ENCODE measurements around the gene PTPRN2.

DNA sequence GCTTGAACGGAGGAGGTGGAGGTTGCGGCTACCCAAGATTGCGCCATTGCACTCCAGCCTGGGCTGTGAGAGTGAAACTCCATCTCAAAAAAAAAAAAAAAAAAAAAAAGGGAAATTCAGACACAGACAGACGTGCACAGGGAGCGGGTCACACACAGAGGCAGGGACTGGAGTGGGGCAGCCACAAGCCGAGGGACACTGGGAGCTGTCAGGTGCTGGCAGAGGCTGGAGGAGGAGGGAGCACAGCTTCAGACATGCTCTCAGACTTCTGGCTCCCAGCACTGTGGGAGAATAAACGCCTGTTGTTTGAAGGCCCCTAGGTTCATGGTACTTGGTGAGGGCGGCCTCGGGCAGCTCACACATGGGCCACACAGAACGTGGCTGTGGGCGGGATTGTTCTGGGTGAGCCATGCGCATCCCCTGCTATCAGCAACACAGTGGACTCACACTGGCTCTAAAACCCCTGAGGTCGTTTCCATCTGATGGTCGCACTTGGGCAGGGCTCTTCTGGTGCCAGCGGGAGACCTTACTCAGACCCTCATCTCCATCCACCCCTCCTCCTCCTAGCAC lies 874.9 kb downstream of the PTPRN2 start:
- TF ChIP-seq CTCF (conservative IDR thresholded peaks at IDR 0.05 in 1 of 2, IDR thresholded peaks at IDR 0.05 in 1 of 2; ENCODE audit: extremely low read depth in 1 of 2, insufficient read depth in 1 of 2, low read depth in 1 of 2, low read length in 2 of 2) (no peak), EZH2 (IDR thresholded peaks at IDR 0.05; ENCODE audit: borderline replicate concordance, low read length) (no peak)

All from mammary epithelial cell (primary cell).